KMS-11 (cell line): ENCODE measurements around the gene S100A1.

Experiments
- H2AFZ ChIP-seq: fragments of 200-600 bp; sonication (generic); 2 replicates; pipeline ENCODE4 v1.6.1; 2016; ENCODE audit warnings: antibody characterized with exemption, mixed run types, low read depth
- H3K27ac ChIP-seq: fragments of 200-600 bp; sonication (generic); 2 replicates; pipeline ENCODE4 v1.6.1; 2016; ENCODE audit warnings: mild to moderate bottlenecking, mixed run types
- H3K27me3 ChIP-seq: fragments of 200-600 bp; sonication (generic); 2 replicates; pipeline ENCODE4 v1.6.1; 2017; ENCODE audit warnings: mild to moderate bottlenecking, low read depth, mixed run types, moderate library complexity; ENCODE audit not compliant: insufficient read depth
- H3K36me3 ChIP-seq: fragments of 200-600 bp; sonication (generic); 2 replicates; pipeline ENCODE4 v1.6.1; 2017; ENCODE audit warnings: mild to moderate bottlenecking, mixed run types; ENCODE audit not compliant: insufficient read depth
- H3K4me1 ChIP-seq: fragments of 200-600 bp; sonication (generic); 2 replicates; pipeline ENCODE4 v1.6.1; 2016; ENCODE audit warnings: mild to moderate bottlenecking, low read depth, mixed run types; ENCODE audit not compliant: poor library complexity, severe bottlenecking
- H3K4me2 ChIP-seq: fragments of 200-600 bp; sonication (generic); 2 replicates; pipeline ENCODE4 v1.7.0; 2016; ENCODE audit warnings: mild to moderate bottlenecking, mixed run types
- H3K4me3 ChIP-seq: fragments of 200-600 bp; sonication (generic); IDR thresholded peaks from 2 replicates; pipeline ENCODE4 v1.6.1; 2017; ENCODE audit warnings: low read depth, low read length, mixed read lengths; ENCODE audit not compliant: insufficient read depth
- H3K79me2 ChIP-seq: fragments of 200-600 bp; sonication (generic); 2 replicates; pipeline ENCODE4 v1.6.1; 2016; ENCODE audit warnings: low read depth, mixed run types; ENCODE audit not compliant: insufficient read depth
- H3K9ac ChIP-seq: fragments of 200-600 bp; sonication (generic); 2 replicates; pipeline ENCODE4 v1.6.1; 2016; ENCODE audit warnings: mild to moderate bottlenecking, mixed run types
- H4K20me1 ChIP-seq: fragments of 200-600 bp; sonication (generic); 2 replicates; pipeline ENCODE4 v1.6.1; 2016; ENCODE audit warnings: mild to moderate bottlenecking, mixed run types; ENCODE audit not compliant: insufficient read depth
- TF ChIP-seq, protein P1 (sequence below): fragments of 200-600 bp; sonication (generic); conservative IDR thresholded peaks from 2 replicates; pipeline ENCODE4 v1.6.1; 2017; ENCODE audit warnings: low read depth, mild to moderate bottlenecking, antibody characterized with exemption, low read length, moderate library complexity, mixed read lengths

S100A1 gene

DNA sequence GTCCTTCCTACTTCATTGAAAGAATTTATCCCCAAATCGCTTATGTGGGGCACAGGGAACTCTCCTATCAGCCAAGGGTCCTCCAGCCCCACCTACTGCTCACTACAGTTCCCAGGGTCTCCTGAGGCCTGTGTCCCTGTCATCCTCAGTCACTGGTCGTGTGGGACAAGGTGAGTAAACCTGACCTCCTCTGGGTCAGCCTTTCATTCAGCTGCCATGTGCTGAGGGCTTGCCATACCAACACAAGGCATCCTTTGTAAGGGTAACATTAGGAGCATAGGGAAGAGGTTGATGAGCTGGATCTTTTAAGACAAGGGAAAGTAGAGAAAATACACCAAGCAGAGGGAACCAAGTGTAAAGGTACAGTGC, 19.1 kb downstream of the S100A1 start:
- Histone ChIP-seq H3K4me1 (peaks cover 5% of the 10 kb centered on the region), H3K4me2 (no peak overlapping the region), H4K20me1 (no peaks in the 10 kb centered on the region), H3K79me2 (no peaks in the 10 kb centered on the region), H3K36me3 (peaks cover 33% of the 10 kb centered on the region), H2AFZ (no peak overlapping the region), H3K27me3 (no peaks in the 10 kb centered on the region), H3K4me3 (no peak overlapping the region), H3K27ac (no peak overlapping the region), H3K9ac (no peak overlapping the region)
- TF ChIP-seq, protein P1, sequence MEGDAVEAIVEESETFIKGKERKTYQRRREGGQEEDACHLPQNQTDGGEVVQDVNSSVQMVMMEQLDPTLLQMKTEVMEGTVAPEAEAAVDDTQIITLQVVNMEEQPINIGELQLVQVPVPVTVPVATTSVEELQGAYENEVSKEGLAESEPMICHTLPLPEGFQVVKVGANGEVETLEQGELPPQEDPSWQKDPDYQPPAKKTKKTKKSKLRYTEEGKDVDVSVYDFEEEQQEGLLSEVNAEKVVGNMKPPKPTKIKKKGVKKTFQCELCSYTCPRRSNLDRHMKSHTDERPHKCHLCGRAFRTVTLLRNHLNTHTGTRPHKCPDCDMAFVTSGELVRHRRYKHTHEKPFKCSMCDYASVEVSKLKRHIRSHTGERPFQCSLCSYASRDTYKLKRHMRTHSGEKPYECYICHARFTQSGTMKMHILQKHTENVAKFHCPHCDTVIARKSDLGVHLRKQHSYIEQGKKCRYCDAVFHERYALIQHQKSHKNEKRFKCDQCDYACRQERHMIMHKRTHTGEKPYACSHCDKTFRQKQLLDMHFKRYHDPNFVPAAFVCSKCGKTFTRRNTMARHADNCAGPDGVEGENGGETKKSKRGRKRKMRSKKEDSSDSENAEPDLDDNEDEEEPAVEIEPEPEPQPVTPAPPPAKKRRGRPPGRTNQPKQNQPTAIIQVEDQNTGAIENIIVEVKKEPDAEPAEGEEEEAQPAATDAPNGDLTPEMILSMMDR = no peak

DNA sequence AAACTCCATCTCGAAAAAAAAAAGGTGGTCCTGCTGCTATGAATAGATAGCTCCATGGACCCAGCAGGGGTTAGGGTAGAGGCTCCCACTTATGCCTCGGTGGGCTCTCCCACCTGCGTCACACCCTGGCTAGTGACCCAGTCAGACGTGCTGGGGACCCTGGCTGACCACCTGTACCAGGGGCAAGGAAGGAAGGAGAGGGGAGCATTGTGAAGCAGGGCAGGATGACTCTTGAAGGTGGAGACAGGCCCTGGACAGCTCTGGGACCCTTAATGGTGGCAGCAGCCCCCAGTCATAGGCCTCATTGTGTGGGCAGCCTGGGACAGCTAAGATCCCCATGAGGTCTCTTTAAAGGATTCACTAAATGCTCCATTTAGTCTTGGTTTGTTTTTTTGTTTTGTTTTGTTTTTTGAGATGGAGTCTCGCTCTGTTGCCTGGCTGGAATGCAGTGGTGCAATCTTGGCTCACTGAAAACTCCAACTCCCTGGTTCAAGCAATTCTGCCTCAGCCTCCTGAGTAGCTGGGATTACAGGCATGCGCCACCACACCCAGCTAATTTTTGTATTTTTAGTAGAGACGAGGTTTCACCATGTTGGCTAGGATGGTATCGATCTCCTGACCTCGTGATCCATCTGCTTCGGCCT, 19.9 kb downstream of the S100A1 start:
- Histone ChIP-seq H3K79me2 (no peaks in the 10 kb centered on the region), H3K27ac (no peak overlapping the region), H3K4me2 (no peak overlapping the region), H3K36me3 (peaks cover 26% of the 10 kb centered on the region), H3K27me3 (no peaks in the 10 kb centered on the region), H4K20me1 (no peaks in the 10 kb centered on the region), H3K4me1 (peaks cover 5% of the 10 kb centered on the region), H3K4me3 (no peak overlapping the region), H2AFZ (no peak overlapping the region), H3K9ac (no peak overlapping the region)
- TF ChIP-seq, protein P1 = no peak

DNA sequence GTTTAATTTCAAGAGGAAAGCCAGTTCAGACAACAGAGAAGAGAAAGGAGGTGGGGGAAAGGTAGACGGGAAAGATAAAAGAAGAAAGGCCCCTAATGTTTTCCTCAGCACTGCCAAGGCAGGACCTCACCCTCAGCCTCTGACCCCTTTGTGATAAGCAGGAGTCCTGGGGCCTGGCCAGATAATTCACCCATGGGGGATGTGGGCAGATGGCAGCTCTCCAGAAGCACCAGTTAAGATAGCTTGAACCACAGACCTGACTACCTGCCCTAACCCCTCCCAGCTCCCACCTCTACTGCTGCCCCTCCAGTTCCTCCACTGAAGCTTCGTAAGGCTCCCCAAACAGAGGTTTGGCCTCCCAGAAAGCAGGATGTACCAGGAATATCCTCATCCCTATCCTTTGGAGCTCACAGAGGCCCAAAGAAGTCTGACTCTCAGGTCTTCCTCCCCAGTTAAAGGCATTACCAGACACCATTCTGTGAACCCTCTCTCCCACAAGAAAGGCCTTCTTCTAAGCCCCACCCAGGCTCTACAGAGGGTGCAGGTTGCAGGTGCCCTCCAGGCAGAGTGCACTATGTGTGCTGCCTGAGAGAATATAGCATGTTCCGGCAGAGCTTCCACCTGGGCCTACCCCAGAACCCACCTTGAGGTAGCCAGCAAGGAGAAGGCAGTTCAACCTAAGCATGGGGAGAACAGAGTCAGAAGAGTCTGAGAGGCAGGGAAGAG, 21.1 kb downstream of the S100A1 start:
- Histone ChIP-seq H4K20me1 (no peaks in the 10 kb centered on the region), H3K27me3 (no peaks in the 10 kb centered on the region), H3K27ac (no peak overlapping the region; the same call in 1 of the 2 replicates), H3K79me2 (no peaks in the 10 kb centered on the region), H3K4me3 (no peak overlapping the region), H3K36me3 (peaks cover 16% of the 10 kb centered on the region), H3K9ac (no peak overlapping the region), H3K4me1 (peaks cover 5% of the 10 kb centered on the region), H3K4me2 (no peak overlapping the region), H2AFZ (no peak overlapping the region)
- TF ChIP-seq, protein P1 = no peak; the same call in 1 of the 2 replicates

DNA sequence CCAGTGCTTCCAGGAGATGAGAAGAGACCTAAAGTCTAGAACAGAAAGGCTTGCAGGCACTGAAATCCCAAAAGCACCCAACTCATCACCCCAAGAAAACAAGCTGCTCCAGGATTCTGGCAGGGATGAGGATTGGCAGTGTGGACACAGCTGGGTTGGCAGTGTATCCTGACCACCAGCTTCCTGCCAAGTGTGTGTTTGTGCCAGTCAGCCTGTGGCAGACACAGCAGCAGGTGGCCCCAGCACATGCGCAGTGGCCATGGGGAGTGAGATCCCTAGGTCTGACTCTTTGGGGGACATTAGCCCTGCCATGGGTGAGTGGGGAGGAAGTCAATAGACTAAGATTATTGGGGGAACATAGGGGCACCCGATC, 21.6 kb downstream of the S100A1 start:
- H3K4me2 ChIP-seq = no peak overlapping the region
- no peak overlapping the region for H3K9ac ChIP-seq
- TF ChIP-seq, protein P1 = no peak; the same call in 1 of the 2 replicates
- no peak overlapping the region for H2AFZ ChIP-seq
- H3K27ac ChIP-seq = no peak overlapping the region; the same call in 1 of the 2 replicates
- peaks cover 11% of the 10 kb centered on the region for H3K36me3 ChIP-seq
- no peaks in the 10 kb centered on the region for H3K79me2 ChIP-seq
- peaks cover 5% of the 10 kb centered on the region for H3K4me1 ChIP-seq
- no peaks in the 10 kb centered on the region for H4K20me1 ChIP-seq
- H3K4me3 ChIP-seq = no peak overlapping the region
- no peaks in the 10 kb centered on the region for H3K27me3 ChIP-seq
